ENCODE data around the gene PARP15.
A peak's percentile ranks its signal among the peaks of the same experiment; 100 is the strongest.

The PARP15 gene

DNA sequence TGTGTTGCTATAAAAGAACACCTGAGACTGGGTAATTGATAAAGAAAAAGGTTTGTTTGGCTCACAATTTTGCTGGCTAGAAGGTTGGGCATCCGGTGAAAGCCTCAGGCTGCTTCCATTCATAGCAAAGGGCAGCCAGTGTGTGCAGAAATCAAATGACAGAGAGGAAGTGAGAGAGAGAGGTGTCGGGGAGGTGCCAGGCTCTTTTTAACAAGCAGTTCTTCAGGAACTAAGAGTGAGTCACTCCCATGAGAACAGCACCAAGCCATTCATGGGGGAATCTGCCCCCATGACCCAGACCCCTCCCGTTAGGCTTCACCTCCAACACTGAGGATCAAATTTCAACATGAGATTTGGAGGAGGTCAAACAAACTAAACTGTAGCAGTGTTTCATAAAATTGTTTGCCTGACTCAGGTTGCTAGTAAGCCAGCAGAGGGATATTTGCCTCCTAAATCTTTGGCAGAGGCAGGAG is 4.5 kb upstream of the PARP15 start:
- DNase-seq (ENCODE audit: low spot score): peak; percentile 35

DNA sequence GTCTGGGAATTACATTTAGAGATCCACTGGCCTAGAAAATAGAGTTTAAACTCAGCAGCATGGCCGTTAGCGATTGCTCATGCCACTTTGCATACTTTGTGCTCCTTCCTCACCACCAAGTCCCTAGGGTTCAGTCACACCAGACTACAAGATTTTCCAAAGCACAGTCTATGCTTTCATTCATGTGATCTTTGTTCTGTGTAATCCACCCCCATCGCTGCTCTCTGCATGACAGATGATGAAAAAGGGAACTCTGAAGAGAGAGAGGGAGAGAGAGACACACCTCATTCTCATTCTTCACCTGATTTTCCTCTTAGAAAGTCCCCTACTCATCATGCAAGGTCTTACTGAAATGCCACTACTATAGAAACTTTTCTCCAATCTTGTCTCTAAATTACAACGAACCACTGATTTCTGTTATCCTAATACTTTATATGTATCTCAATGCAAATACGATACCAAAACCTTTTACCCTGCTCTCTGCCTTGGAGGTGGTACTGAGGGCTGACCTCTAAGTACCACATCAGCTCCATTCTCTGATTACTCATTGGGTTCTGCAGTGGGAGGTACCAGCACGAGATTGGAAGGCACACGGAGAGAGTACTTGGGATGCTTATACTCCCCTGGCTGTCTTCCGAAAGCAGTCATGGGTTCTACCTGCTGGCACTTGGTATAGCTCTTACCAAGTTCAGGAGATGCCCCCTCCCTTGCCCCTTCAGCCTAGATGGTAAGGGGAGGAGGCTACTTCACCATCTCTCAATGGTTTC is 1.1 kb upstream of the PARP15 start:
- DNase-seq (ENCODE audit: low spot score): no peak

DNA sequence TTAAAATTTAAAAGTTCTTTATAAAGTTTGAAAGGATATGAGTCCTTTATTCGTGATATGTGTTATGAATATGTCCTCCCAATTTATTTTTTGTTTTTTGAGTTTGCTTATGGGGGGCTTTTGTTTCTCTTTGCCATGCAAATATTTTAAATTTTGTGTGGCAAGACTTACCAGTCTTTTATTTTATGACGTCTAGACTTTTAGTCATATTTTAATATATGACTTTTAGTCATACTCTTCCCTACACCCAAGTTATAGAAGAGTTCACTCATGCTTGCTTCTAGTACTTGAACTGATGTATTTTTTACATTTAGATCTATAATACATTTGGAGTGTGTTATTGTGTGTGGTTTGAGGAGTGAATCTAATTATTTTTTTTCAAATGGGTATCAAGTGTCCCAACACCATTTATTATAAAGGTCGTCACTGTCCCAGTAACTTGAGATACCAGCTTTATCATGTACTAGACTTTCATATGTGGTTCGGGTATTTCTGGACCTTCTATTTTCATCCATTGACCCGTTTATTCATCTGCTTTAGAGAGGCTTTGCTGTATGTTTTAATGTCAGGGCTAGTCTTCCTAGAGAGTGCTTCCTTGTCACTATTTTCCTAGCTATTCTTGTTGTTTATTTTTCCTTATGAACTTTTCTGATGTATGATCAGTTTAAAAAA is 755 bp downstream of the PARP15 start:
- DNase-seq (ENCODE audit: low spot score): no peak

DNA sequence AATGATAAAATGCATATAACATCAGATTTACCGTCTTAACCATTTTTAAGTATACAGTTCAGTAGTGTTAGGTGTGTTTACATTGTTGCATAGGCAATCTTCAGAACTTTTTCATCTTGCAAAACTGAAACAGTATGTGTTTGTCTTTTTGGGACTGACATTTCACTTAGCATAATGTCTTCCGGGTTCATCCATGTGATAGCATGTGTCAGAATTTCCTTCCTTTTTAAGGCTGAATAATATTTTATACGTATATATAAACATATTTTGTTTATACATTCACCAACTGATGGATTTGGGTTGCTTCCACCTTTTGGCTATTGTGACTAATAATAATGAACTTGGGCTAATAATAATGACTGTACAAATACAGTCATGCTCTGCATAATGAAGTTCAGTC is 3.0 kb downstream of the PARP15 start:
- DNase-seq (ENCODE audit: low spot score): no peak

DNA sequence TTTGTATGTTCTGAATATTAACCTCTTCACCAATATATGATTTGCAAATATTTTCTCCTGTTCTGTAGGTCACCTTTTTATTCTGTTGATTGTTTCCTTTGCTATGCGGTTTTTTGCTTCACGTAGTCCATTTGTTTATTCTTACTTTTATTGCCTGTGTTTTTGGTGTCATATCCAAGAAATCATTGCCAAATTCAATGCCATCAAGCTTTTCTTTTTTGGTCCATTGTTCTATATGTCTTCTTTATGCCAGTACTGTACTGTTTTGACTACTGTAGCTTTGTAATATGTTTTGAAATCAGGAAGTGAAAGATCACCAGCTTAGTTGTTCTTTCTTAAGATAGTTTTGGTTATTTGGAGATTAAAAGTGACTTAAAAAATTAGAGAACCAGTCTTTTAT is 4.2 kb downstream of the PARP15 start:
- DNase-seq (ENCODE audit: low spot score): no peak

DNA sequence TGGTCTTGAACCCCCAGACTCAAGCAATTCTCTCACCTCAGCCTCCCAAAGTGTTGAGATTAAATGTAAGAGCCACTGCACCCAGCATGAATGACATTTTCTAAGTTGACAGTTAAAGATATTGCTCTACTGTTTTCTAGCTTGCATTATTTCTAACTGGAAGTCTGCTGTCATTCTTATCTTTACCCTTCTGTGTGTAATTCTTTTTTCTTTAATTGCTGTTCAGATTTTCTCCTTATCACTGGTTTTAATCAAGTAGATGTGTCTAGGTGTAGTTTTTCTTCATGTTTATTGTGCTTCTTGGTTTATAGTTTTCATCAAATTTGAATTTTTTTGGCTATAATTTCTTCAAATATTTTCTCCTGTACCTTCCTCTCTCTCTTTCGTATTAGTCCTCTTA is 4.9 kb downstream of the PARP15 start:
- no peak for DNase-seq (ENCODE audit: low spot score)

DNA sequence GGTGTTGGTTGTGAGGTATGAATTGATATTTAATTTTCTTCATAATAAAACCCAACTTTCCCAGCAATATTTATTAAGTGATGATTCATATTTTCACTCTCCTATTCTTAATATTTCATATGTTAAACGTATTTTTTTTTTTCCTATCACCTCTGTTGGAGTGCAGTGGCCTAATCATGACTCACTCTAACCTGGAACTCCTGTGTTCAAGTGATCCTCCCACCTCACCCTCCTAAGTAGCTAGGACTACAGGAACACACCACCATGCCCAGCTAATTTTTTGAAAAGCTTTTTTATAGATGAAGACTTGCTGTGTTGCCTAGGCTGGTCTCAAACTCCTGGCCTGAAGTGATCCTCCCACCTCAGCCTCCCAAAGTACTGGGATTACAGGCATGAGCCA is 8.6 kb downstream of the PARP15 start:
- DNase-seq (ENCODE audit: low spot score): no peak

DNA sequence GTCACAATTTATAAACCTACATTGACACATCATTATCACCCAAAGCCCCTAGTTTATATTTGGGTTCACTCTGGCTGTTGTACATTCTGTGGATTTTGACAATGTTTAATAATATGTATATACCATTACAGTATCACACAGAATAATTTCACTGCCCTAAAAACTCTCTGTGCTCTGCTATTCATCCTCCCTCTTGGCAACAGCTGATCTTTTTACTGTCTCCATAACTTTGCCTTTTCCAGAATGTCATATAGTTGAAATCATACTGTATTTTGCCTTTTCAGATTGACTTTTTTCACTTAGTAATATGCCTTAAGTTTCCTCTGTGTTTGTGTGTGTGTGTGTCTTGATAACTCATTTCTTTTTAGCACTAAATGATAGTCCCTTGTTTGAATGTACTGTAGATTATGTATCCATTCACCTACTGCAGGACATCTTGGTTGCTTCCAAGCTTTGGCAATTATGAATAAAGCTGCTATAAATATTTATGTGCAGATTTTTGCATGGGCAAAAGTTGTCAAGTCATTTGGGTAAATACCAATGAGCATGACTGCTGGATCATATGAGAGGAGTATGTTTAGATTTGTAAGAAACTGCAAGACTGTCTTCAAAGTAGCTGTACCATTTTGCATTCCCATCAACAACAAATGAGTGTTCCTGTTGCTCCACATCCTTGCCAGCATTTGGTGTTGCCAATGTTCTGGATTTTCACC is 9.5 kb downstream of the PARP15 start:
- no peak for DNase-seq (ENCODE audit: low spot score)

DNA sequence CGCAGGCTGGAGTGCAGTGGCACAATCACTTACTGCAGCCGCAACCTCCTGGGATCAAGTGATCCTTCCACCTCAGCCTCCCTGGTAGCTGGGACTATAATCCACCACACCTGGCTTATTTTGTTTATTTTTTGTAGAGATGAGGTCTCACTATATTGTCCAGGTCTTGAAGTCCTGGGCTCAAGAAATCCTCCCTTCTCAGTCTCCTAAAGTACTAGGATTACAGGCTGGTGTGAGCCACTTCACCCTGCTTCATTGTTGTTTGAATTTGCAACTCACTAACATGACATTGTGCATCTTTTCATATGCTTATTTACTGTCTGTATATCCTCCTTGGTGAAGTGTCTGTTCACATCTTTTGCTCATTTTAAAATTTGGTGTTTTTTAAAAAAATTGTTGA is 10.1 kb downstream of the PARP15 start:
- DNase-seq (ENCODE audit: low spot score): no peak

DNA sequence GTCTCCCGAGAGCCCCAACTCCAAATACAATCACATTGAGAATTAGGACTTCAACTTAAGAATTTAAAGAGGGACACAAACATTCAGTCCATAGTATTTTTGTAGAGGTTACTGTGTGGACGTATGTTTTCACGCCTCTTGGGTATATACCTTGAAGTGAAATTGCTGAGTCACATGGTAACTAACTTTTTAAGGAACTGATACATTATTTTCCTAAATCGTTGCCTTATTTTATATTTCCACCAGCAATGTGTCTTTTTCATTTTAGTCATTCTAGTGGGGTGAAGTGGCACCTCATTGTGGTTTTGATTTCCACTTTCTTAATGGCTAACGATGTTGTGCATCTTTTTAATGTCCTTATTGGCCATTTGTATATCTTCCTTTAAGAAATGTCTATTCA is 11.8 kb downstream of the PARP15 start:
- DNase-seq (ENCODE audit: low spot score): no peak

DNA sequence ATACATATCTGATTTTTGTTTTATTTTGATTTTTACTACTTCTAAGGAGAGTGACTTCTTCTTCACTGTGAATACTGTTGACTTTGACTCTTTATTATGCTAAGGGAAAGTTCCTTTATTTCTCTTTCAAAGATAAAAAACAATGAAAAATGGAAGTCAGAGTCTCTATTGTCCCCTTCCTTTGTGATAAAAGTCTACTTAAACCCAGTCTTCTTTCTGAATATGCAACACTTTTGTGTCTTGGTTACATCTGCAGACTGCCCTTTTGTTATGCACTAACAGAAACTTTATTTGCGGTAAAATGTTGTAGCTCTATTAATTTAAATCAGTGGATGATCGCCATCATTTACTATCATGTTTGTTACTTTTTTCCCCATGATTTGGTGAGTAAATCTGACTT is 13.2 kb downstream of the PARP15 start:
- DNase-seq (ENCODE audit: low spot score): no peak

DNA sequence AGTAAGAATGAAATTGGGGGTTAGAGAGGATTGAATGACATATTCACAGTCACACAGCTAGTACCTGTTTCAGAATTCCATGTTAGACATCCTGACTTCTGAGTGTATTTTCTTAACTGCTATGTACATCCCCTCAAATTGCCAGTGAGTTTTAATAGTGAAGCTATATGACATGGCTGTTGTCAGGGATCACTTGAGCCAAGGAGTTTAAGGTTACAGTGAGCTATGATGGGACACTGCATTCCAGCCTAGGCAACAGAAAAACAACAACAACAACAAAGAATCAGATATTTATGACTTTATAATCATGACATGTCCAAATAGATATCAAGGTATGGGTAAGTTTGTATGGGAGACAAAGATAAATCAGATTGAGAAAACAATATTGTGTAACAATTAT is 16.6 kb downstream of the PARP15 start:
- no peak for DNase-seq (ENCODE audit: low spot score)

DNA sequence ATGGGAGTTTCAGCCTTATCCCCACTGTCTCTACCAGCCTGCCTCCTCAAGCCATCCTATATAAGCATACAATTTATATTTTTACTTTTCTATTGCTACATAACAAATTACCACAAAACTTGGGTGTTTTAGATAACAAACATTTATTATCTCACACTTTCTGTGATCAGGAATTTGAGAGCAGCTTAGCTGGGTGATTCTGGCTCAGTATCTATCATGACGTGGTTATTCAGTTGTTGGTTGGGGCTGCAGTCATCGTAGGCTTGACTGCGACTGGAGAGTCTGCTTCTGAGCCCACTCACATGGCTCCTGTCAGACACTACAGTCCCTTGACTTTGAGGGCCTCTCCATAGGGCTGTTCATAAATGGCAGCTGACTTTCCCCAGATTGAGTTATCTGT is 20.7 kb downstream of the PARP15 start:
- no peak for DNase-seq (ENCODE audit: low spot score)

DNA sequence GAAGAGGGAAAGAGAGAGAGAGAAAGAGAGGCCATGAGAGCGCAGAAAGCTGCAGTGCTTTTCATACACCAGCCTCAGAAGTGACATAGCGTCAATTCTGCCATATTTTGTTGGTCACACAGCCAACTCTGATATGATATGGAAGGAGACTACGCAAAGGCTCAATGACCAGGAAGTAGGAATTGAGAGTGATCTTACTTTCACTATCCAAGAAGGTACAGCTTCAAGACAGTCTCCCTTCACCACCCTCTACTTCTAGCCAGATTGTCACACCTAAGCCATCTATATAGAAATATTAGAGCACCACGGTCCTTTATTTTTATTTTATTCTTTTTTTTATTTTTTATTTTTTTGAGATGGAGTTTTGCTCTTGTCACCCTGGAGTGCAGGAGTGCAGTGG is 21.1 kb downstream of the PARP15 start:
- no peak for DNase-seq (ENCODE audit: low spot score)

DNA sequence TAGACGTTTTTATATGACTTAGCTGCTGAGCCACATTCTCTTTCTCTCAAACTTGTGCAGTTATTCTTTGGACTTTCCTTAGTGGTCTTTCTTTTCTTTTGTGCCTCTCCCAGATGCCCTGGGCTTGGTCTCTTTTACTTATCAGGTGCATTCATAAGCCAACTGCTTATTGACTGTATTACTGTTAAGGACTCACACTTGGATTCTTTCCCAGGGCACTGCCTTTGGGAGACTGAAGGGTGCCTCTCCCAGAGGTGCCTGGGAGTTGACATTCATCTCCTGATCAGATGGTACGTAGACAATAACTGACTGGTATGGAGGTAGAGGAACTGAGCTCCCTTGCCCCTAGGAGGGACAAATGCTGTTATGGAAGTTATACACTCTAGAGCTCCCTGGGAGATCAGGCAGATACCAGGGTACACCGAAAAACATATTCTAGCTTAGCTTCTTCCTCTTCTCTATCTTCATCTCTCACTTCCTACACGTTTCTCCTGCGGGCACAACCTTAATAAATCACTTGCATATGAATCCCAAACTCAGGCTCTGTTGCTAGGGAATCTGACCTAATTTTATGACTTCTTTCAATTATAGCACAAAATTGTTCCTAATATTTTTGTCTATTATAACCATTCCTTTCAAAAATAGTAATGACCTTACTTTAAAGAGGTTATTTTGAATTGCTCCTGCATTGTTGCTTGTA is 24.7 kb downstream of the PARP15 start:
- DNase-seq (ENCODE audit: low spot score): no peak

DNA sequence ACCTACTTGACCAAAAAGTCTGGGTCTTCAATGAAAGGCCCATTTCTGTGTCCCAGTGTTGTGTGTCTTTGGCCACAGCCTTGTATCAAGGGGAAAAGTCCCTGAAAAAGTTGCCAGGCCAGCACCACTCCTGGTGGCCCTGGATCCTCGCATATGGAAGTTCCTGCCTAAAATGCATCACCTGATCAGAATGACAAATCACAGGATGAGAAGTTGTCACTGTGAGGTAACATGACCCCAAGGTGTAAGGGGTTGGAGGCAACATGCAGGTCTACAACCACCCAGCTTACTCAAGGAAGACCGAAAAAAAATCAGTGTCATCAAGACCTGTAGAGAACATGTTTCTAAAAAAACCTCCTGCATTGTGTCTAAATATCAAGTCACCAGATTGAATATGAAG is 25.6 kb downstream of the PARP15 start:
- no peak for DNase-seq (ENCODE audit: low spot score)

DNA sequence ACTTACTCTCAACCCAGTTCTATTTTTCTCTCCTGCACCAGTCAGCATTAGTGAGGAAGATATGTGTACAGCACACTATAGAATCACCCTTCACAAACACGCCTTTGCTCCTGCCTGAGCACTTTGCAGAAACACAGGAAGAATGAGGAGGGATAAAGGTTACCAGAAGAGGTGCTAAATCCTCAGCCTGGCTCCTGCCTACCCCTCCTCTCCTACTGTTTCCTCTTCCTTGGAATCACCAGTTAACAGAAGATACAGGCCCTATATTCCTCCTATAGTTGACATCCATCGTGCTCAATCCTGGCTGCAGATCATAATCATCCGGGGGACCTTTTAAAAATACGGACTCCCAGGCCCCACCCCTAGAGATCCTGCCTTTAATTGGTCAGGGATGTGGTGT is 28.9 kb downstream of the PARP15 start:
- DNase-seq (ENCODE audit: low spot score): no peak

DNA sequence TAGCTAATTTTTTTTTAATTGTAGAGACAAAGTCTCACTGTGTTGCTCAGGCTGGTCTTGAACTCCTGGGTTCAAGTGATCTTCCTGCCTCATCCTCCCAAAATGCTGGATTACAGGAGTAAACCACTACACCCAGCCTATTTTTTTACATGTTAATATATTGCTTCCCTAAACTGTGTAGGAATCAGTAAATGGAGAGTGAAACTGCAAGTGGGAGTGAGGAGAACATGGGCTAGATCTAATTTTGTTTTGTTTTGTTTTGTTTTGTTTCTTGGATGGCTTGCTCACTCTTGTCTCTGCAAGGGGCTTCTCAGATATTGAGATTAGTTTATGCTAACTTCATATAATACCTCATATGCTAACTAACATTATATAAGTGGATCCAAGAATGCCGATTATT is 31.5 kb downstream of the PARP15 start:
- DNase-seq (ENCODE audit: low spot score): no peak

DNA sequence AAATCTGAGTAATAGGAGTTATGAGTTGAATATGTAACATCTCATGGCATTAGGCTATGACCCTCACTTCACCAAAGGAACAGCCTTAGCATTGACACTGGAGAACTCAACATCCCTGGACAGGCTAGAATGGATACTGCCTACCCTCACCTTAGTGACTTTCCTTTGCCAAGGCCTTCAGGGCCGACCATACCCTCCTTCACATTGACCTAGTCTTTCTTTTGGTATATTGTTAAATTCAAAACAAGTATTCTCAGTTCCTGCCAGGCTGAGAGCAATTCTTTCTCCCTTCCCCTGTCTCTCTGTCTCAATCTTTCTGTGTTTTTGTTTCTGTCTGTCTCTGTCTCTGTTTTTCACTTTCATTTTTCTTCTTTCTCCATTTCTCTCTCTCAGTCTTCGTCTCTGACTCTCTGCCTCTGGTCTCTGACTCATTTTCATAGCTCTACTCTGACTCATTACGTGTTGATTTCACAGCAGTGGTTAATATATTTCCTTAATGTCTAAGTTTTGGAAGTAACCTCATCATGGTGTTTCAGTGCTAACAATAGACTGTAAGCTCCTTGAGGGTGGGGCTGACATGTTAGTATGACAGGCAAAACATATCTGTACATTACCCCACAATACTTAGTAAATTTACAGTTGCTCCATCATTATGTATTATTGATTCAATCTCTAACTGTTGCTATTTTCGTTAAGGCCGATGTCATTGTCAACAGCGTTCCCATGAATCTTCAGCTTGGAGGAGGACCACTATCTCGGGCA is 32.5 kb downstream of the PARP15 start:
- no peak for DNase-seq (ENCODE audit: low spot score)

DNA sequence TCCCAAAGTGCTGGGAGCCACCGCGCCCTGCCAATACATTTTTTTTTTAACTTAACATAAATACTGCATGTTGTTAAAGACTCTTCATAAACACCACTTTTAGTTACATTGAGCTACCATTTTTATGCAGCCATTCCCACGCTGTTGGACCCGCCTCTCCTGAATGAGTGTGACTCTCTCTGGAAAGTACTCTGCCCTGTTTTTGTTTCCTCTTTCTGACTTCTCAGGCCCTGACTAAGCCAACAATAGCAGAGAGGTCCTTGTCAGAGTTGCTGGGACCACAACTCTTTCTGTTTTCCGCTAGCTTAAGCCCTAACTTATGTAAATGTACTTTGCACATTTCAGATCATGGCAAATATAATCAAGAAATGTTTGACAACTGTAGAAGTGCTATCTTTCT is 35.2 kb downstream of the PARP15 start:
- no peak for DNase-seq (ENCODE audit: low spot score)

DNA sequence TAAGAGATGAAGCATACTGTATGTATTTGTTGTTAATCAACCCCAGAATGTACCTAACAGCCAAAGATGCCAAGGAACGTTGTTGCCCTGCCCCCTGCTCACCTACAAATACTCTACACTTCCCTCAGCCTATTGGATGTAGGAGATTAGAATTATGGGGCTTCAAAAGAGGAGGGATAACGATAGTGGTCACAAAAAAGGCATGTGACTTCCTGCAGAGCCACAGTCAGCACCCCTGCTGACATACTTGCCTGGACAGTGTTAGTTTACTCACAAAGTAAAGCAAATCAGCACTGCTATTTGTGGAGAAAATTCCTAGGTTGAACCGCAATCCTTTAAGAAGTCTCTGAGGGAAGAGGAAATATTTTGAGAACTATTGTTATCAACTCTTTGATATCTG is 37.9 kb downstream of the PARP15 start:
- DNase-seq (ENCODE audit: low spot score): no peak

DNA sequence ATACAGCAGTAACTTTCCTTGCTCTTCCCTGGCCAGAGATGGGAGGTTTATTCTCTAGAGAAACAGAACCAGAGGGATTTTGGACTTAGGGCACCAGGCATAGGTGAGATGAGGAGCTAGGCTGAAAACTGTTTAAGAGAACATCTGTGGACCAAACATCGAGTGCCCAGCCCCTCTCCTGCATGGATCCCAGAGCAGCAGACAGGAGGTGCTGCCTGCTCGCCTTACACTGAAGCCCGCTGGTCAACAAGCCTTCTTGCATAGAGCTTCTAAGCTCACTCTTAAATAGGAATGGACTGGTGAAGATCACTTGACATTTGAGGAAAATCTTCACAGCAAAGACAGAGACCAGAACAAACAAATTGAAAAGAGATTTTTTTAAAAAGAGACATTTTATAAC is 41.2 kb downstream of the PARP15 start:
- no peak for DNase-seq (ENCODE audit: low spot score)

Measured in HuH-7.5 (cell line).